GM18520 (cell line): Measurements from ENCODE around the gene SALL1.

ENCODE experiments used
- ATAC-seq: cut with Tn5 transposase; IDR thresholded peaks from one replicate; pipeline ENCODE4 v1.9.1; 2021; ENCODE audit not compliant: unreplicated experiment

Gene SALL1

DNA sequence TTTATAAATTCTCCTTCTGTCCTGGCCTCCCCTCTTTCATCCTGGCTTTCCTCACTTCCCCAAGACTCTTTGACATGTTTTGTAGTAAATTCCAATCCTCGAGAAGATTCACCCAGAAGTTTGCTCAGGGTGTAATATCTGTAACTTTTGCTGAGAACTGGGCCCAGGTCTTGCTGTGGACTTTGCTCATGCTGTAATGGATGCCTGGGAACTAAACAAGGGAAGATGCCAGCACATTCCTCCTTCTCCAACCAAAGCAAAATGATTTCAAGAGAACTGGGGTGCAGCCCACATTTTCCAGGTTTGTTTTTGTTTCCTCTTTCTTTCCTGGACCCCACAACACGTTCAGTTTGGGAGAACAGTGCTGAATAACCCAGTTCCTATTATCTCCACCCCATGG, 6.6 kb upstream of the SALL1 start:
- no peak for ATAC-seq

GRCh38 chr16:51156807-51157200, 5.7 kb upstream of the SALL1 start:
- ATAC-seq = no peak

DNA sequence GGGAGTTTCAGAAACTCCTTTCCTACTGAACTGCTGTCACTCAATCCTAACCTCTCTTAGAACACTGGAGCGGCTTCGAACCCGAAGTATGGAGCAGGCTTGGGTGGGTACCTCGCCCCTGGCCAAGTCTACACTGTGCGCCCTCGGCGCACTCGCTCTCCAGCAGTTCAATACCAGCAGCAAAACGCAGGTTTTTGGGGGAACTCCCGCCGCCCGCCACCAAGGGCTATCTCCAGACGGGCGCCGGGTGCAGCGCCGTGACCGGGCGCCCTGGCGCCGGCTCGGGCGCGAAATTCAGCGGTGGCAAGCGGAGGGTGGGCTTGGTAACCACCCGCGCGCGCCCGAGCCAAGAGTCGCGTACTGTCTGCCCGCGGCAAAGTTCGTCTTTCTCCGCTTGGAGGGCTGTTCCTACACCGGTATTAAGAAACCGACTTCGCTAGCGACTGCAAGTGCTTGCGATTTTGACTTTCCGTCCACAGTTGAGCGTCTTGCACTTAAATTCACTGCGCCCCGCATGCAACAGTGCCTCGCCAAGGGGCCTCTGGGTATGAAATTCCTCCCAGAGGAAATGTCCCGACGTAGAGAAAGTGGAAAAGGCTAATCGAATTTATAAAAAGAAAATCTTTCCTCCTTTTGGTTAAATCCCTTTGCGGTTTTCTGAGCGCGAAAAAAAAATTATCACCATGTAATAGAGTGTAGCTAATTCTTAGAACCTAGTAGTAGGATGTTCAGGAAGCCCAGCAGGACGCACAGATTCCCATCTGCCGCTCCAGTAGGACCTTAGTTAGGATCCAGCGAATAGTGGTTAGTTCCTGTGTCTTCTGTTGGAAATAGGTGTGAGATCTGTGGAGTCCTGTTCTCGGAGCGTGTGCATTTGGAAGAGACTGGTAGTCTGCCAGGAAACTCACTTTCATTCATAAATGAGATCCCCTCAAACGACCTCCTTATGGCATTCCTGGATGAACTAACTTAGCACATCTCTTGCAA, 5.0 kb upstream of the SALL1 start:
- no peak for ATAC-seq

DNA sequence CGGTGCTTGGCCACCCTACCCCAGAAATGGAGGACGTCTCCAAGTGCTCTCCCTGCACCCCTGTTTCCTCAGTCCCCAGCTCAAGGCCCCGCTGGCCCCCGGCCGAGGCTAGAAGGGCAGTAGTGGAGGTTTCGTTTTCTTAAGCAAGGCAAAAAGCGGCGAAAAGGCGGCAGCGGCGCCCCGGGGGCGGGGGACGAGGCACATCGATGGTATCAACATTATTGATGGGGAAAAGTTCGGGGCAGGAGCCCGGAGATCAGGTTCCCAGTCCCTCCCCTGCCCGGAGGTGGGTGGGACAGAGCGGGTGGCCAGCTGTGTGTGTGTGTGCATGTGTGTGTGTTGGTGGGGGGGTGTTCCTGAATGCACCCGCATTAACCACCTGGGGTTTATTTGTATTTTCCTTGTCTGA, 4.1 kb upstream of the SALL1 start:
- ATAC-seq = no peak

- no peak for ATAC-seq
Measured at GRCh38 chr16:51154271-51155171, 3.5 kb upstream of the SALL1 start.

- no peak for ATAC-seq
Measured at GRCh38 chr16:51153577-51154031, 2.5 kb upstream of the SALL1 start.

DNA sequence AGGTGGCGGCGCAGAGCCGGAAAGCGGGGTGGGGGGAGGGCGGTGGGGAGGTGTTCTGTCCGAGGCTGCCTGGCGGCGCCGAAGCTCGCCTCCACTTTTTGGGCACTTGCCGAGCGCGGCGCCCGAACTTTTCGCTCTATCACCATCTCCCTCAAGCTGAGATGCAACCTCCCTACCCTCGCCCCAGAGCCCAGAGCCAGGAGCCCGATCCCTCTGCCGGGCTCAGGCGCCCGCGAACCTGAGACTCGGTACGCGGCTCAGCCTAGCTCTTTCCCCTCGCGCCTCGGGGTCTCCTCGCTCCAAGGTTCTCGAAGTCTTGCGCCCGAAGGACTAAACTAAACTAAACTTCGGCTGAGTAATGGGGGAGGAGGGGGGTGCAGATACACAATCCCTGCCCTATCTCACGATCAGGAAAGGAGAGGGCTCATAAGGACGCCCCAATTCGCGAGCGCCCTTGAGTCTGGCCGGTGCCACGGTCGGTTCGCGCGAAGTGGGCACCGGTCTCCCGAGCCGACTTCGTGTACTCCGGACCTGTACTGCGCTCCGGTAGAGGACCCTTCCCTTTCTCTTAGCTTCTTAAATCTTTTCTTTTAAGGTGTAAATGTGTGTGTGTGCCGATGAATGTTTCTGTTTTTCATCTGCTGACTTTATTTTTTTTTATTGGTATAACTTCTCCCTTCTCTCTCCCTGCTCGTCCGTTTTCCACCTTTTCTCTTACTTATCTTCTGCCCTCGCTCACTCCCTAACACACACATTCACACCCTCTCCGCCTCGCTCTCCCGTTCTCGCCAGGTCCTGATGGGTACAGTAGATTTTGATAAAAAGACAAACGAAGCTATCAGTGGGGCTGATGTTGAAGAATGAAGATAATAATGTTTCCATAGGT, 1.9 kb upstream of the SALL1 start:
- ATAC-seq = no peak

- no peak for ATAC-seq
Measured at GRCh38 chr16:51151961-51152663, 1.0 kb upstream of the SALL1 start.

DNA sequence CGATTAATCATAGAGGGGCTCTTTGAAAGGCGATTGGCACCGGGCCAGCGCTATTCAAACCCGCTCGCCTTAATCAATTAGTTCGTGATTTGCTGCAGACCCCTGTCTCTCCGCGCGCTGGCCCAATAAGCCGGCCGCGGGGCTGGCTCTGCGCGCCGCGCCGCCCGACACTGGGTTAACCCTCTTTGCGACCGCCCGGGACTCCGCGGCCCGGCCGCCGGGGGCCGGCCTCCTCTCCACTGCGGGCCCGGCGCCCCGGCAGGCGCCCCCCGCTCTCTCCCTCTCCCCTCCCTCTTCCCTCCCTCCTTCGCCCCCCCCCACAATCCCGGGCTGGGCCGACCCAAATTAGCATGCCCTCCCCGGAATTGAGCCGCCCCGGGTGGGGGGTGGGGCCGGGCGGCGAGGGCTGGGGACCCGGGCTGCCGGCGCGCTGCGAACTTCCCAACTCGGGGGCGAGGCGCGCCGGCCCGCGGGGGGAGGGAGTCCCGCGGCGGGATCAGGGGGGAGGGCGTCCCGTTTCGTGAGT, 428 bp upstream of the SALL1 start:
- ATAC-seq = no peak

- ATAC-seq = no peak
Measured at GRCh38 chr16:51150165-51150887, 744 bp downstream of the SALL1 start.

- no peak for ATAC-seq
Measured at GRCh38 chr16:51149721-51150164, 1.3 kb downstream of the SALL1 start.

DNA sequence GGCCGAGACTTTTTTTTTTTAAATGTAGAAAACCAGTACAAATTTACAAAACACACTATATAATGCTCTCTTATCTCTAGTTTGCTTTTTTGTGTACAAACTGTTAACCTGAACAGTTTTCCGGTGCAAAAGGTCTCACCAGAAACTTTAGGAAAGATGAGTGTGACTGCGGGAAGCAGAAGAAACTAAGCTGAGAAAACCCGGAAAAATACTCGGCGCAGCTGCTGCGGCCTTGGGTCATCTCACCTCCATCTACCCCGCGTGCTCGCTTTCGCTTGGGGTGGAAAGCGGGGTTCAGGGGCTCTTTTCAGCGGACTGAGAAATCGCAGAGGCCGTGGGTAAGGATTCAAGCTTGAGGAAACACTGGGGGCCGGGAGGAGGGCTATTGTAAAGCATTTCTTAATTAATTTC, 1.8 kb downstream of the SALL1 start:
- ATAC-seq = no peak

DNA sequence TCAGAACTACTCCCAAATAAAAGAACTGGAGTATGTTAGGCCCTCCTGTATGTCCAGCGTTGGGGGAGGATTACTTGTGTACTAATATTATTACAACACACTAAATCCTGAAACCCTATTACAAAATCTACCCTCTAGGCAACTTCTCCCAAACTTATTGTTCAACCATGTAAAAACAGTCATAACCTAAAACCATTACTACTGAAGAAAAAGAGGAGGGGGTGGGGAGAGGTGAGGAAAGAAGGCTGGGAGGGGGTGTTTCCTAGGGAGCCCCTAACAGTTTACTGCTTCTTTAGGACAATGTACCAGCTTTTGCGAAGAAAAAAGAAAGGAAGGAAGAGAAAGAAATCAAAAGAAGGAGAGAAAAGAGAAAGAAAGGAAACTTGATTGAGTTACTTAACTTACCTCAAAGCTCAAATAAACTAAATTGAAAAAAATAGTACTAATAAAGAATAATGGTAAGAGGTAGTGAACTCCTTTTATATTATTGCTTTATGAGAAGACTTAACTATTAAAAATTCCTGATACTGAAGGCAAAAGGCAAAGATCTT, 2.3 kb downstream of the SALL1 start:
- no peak for ATAC-seq

GRCh38 chr16:51147776-51148677, 3.0 kb downstream of the SALL1 start:
- no peak for ATAC-seq

GRCh38 chr16:51146256-51146924, 4.7 kb downstream of the SALL1 start:
- no peak for ATAC-seq

DNA sequence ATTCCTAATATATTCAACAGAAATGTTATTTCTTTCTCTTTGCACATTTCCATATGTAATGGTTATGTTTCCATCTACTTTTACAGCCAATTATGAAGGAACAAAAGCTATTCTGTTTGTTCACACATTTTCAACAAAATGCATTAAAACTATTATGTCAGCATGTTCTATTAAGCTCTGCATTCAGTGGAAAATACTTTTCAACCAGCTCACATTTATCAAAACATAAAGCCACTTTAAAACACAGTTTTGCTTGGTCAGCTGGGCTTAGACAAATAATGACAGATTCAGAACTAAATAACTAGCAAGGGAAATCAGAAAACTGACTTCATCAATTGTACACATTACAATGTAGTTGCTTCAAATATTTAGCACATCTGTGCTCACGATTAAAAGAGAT, 6.9 kb downstream of the SALL1 start:
- ATAC-seq = no peak
